Smooth muscle cell (in vitro differentiated cells): ENCODE data around the gene PDE6H. TPM values are rescaled to one million over a fixed set of nuclear protein-coding genes. Genes with fewer than 3 reads are reported as not detected.
A peak's percentile ranks its signal among the peaks of the same experiment; 100 is the strongest.

Experiments
- DNase-seq: peaks from one replicate; lab custom pipeline; 2025; ENCODE audit not compliant: unreplicated experiment; lab: John Stamatoyannopoulos, UW
- H2AFZ ChIP-seq: fragments of 200-600 bp; sonication (generic); 2 replicates; pipeline ENCODE4 v1.6.0; 2016; ENCODE audit warnings: antibody characterized with exemption, low read depth, mild to moderate bottlenecking
- H3F3A ChIP-seq: fragments of 200-600 bp; sonication (generic); 2 replicates; pipeline ENCODE4 v1.6.0; 2017; ENCODE audit warnings: antibody characterized with exemption, low read depth
- H3K27ac ChIP-seq: fragments of 200-600 bp; sonication (generic); 2 replicates; pipeline ENCODE4 v1.5.1; 2016; ENCODE audit warnings: low read depth, mild to moderate bottlenecking
- H3K27me3 ChIP-seq: fragments of 200-600 bp; sonication (generic); 2 replicates; pipeline ENCODE4 v1.6.1; 2016; ENCODE audit warnings: low read depth, mild to moderate bottlenecking
- H3K36me3 ChIP-seq: fragments of 200-600 bp; sonication (generic); 2 replicates; pipeline ENCODE4 v1.5.1; 2016; ENCODE audit warnings: low read depth
- H3K4me1 ChIP-seq: fragments of 200-600 bp; sonication (generic); 2 replicates; pipeline ENCODE4 v1.5.1; 2016; ENCODE audit warnings: low read depth
- H3K4me2 ChIP-seq: fragments of 200-600 bp; sonication (generic); 2 replicates; pipeline ENCODE4 v1.6.0; 2016; ENCODE audit warnings: mild to moderate bottlenecking
- H3K4me3 ChIP-seq: fragments of 200-600 bp; sonication (generic); 2 replicates; pipeline ENCODE4 v1.5.1; 2016; ENCODE audit warnings: mild to moderate bottlenecking
- H3K79me2 ChIP-seq: fragments of 200-600 bp; sonication (generic); 2 replicates; pipeline ENCODE4 v1.6.0; 2016; ENCODE audit warnings: low read depth, mild to moderate bottlenecking
- H3K9ac ChIP-seq: fragments of 200-600 bp; sonication (generic); 2 replicates; pipeline ENCODE4 v1.6.0; 2016; ENCODE audit warnings: low read depth
- H3K9me3 ChIP-seq: fragments of 200-600 bp; sonication (generic); replicated peaks from 2 replicates; pipeline ENCODE4 v1.5.1; 2016; ENCODE audit warnings: low read depth
- H4K20me1 ChIP-seq: fragments of 200-600 bp; sonication (generic); 2 replicates; pipeline ENCODE4 v1.6.0; 2016; ENCODE audit warnings: low read depth
- CTCF ChIP-seq: fragments of 200-600 bp; sonication (generic); IDR thresholded peaks from 2 replicates; pipeline ENCODE4 v1.5.1; 2017; ENCODE audit warnings: borderline replicate concordance, mild to moderate bottlenecking, antibody characterized with exemption; ENCODE audit not compliant: insufficient read depth, poor library complexity, severe bottlenecking
- WGBS: methylation state at CpG from one replicate; pipeline ENCODE4 v1.1.7; 2016; ENCODE audit warnings: low lambda C conversion rate; 5-methylcytosine and 5-hydroxymethylcytosine counted together
- polyA plus RNA-seq: library from polyadenylated mRNA; unstranded; fragments of >200 nt; fragmentation: Nextera tagmentation; extraction: Ambion mirVana; gene quantifications from 2 replicates; pipeline ENCODE4 v1.2.1, GENCODE V29; 2016
- total RNA-seq: library from RNA; depleted of rRNA; stranded (reverse); fragments of >200 nt; gene quantifications from 2 replicates; pipeline ENCODE4 v1.2.3, GENCODE V29; 2014

Gene PDE6H
- total and polyA plus RNA-seq, 2 experiments from 2014 or later = not detected

GRCh38 chr12:14952299-14952921, 20.4 kb upstream of the PDE6H start:
- H3K4me2 ChIP-seq = peak overlapping the region; percentile 70
- WGBS = 45% methylated on average over 7 of the region's 7 CpGs

GRCh38 chr12:14953752-14954151, 19.1 kb upstream of the PDE6H start:
- Histone ChIP-seq H3K79me2 (no peaks in the 10 kb centered on the region), H3K9ac (no peak overlapping the region)
- WGBS = 100% methylated on average over 1 of the region's 1 CpG

More at GRCh38 chr12:14952299-14952921, 20.4 kb upstream of the PDE6H start:
- Histone ChIP-seq H3K9ac (peak overlapping the region; percentile 82), H3K36me3 (no peaks in the 10 kb centered on the region), H2AFZ (no peak overlapping the region), H3K27ac (peak overlapping the region; percentile 98), H3F3A (peaks cover 21% of the 10 kb centered on the region), H3K9me3 (no peaks in the 10 kb centered on the region), H4K20me1 (no peaks in the 10 kb centered on the region), H3K79me2 (no peaks in the 10 kb centered on the region), H3K4me3 (no peak overlapping the region), H3K4me1 (peaks cover 27% of the 10 kb centered on the region), H3K27me3 (no peaks in the 10 kb centered on the region)
- no peak for DNase-seq
- no peak for TF ChIP-seq CTCF

GRCh38 chr12:14954269-14954668, 18.6 kb upstream of the PDE6H start:
- H3K27ac ChIP-seq = no peak overlapping the region
- no peak for DNase-seq
- peaks cover 14% of the 10 kb centered on the region for H3K4me1 ChIP-seq
- no peak overlapping the region for H3K9ac ChIP-seq
- no peak overlapping the region for H2AFZ ChIP-seq
- H3F3A ChIP-seq = peaks cover 15% of the 10 kb centered on the region
- H3K4me2 ChIP-seq = no peak overlapping the region
- H3K36me3 ChIP-seq = no peaks in the 10 kb centered on the region
- WGBS = 78% methylated on average over 4 of the region's 4 CpGs
- H3K27me3 ChIP-seq = no peaks in the 10 kb centered on the region
- no peaks in the 10 kb centered on the region for H3K9me3 ChIP-seq
- no peak overlapping the region for H3K4me3 ChIP-seq
- no peaks in the 10 kb centered on the region for H3K79me2 ChIP-seq
- no peak for TF ChIP-seq CTCF
- H4K20me1 ChIP-seq = no peaks in the 10 kb centered on the region

More at GRCh38 chr12:14953752-14954151, 19.1 kb upstream of the PDE6H start:
- H4K20me1 ChIP-seq = no peaks in the 10 kb centered on the region
- no peak for TF ChIP-seq CTCF
- H3K36me3 ChIP-seq = no peaks in the 10 kb centered on the region
- no peak overlapping the region for H3K4me3 ChIP-seq
- no peak overlapping the region for H2AFZ ChIP-seq
- DNase-seq = no peak
- H3K27ac ChIP-seq = peak overlapping the region; percentile 98
- no peaks in the 10 kb centered on the region for H3K9me3 ChIP-seq
- peaks cover 19% of the 10 kb centered on the region for H3K4me1 ChIP-seq
- H3K4me2 ChIP-seq = no peak overlapping the region
- H3K27me3 ChIP-seq = no peaks in the 10 kb centered on the region
- H3F3A ChIP-seq = peaks cover 18% of the 10 kb centered on the region
